Adipocyte (in vitro differentiated cells): Measurements from ENCODE around the gene VPS35L.

Experiments
- DNase-seq: peaks from one replicate; pipeline ENCODE4 v3.0.0-alpha.2; 2015; ENCODE audit warnings: low read depth
- H3K27me3 ChIP-seq: replicated peaks from 2 replicates; pipeline ENCODE4 v1.7.0; 2013; ENCODE audit warnings: mild to moderate bottlenecking, low read length, moderate library complexity; ENCODE audit not compliant: control insufficient read depth, insufficient read depth
- H3K36me3 ChIP-seq: 2 replicates; pipeline ENCODE4 v1.7.0; 2013; ENCODE audit warnings: low read length, mild to moderate bottlenecking, moderate library complexity; ENCODE audit not compliant: control insufficient read depth, insufficient read depth, severe bottlenecking
- H3K4me1 ChIP-seq: 2 replicates; pipeline ENCODE4 v1.7.0; 2013; ENCODE audit warnings: mild to moderate bottlenecking, low read length, moderate library complexity; ENCODE audit not compliant: control insufficient read depth, insufficient read depth
- H3K4me3 ChIP-seq: 2 replicates; pipeline ENCODE4 v1.7.0; 2013; ENCODE audit warnings: mild to moderate bottlenecking, low read length, moderate library complexity
- H3K9ac ChIP-seq: 2 replicates; pipeline ENCODE4 v1.7.0; 2013; ENCODE audit warnings: mild to moderate bottlenecking, low read length, moderate library complexity
- H3K9me3 ChIP-seq: 2 replicates; pipeline ENCODE4 v1.7.0; 2013; ENCODE audit warnings: mild to moderate bottlenecking, low read length, moderate library complexity; ENCODE audit not compliant: control insufficient read depth

Gene VPS35L

GRCh38 chr16:19696961-19697360, 141.5 kb downstream of the VPS35L start:
- H3K4me1 ChIP-seq = peaks cover 48% of the 10 kb centered on the region
- peak overlapping the region; percentile 57 for H3K9ac ChIP-seq
- no peaks in the 10 kb centered on the region for H3K9me3 ChIP-seq
- H3K4me3 ChIP-seq = no peak overlapping the region
- H3K36me3 ChIP-seq = no peaks in the 10 kb centered on the region
- no peak for DNase-seq
- H3K27me3 ChIP-seq = no peaks in the 10 kb centered on the region

DNA sequence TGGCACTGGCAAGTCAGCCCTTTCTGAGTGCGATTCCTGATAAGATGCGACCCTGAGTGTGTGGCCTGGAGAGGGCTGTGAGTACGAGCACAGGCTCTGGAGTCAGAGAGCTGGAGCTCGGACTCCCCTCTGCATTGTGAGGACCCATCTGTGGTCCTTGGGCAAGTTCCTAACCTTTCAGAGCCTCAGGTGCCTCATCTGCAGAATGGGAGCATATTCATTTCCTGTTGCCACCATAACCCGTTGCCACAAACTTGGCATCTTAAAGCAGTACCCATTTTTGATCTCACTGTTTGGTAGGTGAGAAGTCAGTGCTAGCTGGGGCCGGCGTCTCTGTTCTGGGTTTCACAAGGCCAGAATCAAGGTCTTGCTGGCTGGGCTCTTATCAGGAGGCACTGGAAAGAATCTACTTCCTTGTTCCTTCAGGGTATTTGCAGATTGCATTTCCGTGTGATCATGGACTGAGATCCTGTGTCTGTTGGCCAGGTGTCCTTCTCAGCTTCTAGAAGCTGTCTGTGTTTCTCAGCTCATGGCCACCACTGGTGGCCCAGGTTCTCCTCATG, 142.3 kb downstream of the VPS35L start:
- DNase-seq = no peak
- Histone ChIP-seq H3K9ac (peak overlapping the region; percentile 58), H3K4me1 (peaks cover 48% of the 10 kb centered on the region), H3K36me3 (peaks cover 6% of the 10 kb centered on the region), H3K4me3 (no peak overlapping the region), H3K9me3 (no peaks in the 10 kb centered on the region), H3K27me3 (no peaks in the 10 kb centered on the region)

- Histone ChIP-seq H3K36me3 (peaks cover 8% of the 10 kb centered on the region), H3K4me1 (peaks cover 55% of the 10 kb centered on the region), H3K4me3 (peak overlapping the region; percentile 8), H3K9ac (peak overlapping the region; percentile 58), H3K27me3 (no peaks in the 10 kb centered on the region), H3K9me3 (no peaks in the 10 kb centered on the region)
- peak; percentile 72 for DNase-seq
These were observed 143.3 kb downstream of the VPS35L start for GRCh38 chr16:19698480-19699465.

GRCh38 chr16:19699472-19699871, 144.0 kb downstream of the VPS35L start:
- H3K4me3 ChIP-seq = peak overlapping the region; percentile 8
- H3K36me3 ChIP-seq = peaks cover 10% of the 10 kb centered on the region
- DNase-seq = no peak

DNA sequence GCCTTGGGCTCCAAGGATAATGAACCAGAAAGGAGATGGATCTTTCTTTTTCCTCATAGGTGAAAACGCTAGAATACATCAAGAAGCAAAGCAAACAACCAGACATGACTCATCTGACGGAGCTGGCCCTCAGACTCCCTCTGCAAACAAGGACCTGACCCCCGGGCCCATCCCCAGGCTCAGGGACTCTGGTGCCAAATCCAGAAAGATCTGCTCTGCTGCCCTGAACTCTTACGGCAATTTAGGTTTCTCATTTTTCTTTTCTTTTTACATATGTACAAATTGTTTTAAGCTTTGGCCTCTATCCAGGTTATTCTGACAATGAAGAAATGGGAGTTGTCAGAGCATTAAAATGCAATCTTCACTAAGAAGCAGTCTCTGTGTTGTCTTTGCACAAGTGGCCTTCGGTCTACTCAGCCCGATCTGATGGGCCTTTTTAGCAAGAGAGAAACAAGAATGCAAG, 144.8 kb downstream of the VPS35L start:
- Histone ChIP-seq H3K9me3 (no peaks in the 10 kb centered on the region), H3K27me3 (no peaks in the 10 kb centered on the region), H3K9ac (peak overlapping the region; percentile 63), H3K4me3 (peak overlapping the region; percentile 34), H3K4me1 (peaks cover 71% of the 10 kb centered on the region), H3K36me3 (peaks cover 18% of the 10 kb centered on the region)
- peak; percentile 69 for DNase-seq

More at GRCh38 chr16:19699472-19699871, 144.0 kb downstream of the VPS35L start:
- Histone ChIP-seq H3K4me1 (peaks cover 62% of the 10 kb centered on the region), H3K27me3 (no peaks in the 10 kb centered on the region), H3K9me3 (no peaks in the 10 kb centered on the region), H3K9ac (peak overlapping the region; percentile 63)

- Histone ChIP-seq H3K27me3 (no peaks in the 10 kb centered on the region), H3K4me1 (peaks cover 69% of the 10 kb centered on the region), H3K36me3 (peaks cover 18% of the 10 kb centered on the region), H3K4me3 (peak overlapping the region; percentile 34), H3K9ac (peak overlapping the region; percentile 63), H3K9me3 (no peaks in the 10 kb centered on the region)
- DNase-seq = peak; percentile 76
These were observed 145.6 kb downstream of the VPS35L start for GRCh38 chr16:19701091-19701490.

GRCh38 chr16:19703172-19703889, 147.8 kb downstream of the VPS35L start:
- no peaks in the 10 kb centered on the region for H3K9me3 ChIP-seq
- H3K27me3 ChIP-seq = no peaks in the 10 kb centered on the region
- peaks cover 53% of the 10 kb centered on the region for H3K4me1 ChIP-seq
- peak overlapping the region; percentile 28 for H3K9ac ChIP-seq
- H3K4me3 ChIP-seq = no peak overlapping the region
- peaks cover 25% of the 10 kb centered on the region for H3K36me3 ChIP-seq
- DNase-seq = no peak

- peaks cover 41% of the 10 kb centered on the region for H3K4me1 ChIP-seq
- H3K4me3 ChIP-seq = peak overlapping the region; percentile 34
- no peaks in the 10 kb centered on the region for H3K27me3 ChIP-seq
- H3K9ac ChIP-seq = peak overlapping the region; percentile 37
- peak; percentile 75 for DNase-seq
- no peaks in the 10 kb centered on the region for H3K9me3 ChIP-seq
- H3K36me3 ChIP-seq = peaks cover 33% of the 10 kb centered on the region
These were observed 149.0 kb downstream of the VPS35L start for GRCh38 chr16:19704321-19705145.

GRCh38 chr16:19705146-19705501, 149.6 kb downstream of the VPS35L start:
- Histone ChIP-seq H3K36me3 (peaks cover 39% of the 10 kb centered on the region), H3K27me3 (no peaks in the 10 kb centered on the region), H3K4me1 (peaks cover 36% of the 10 kb centered on the region), H3K9ac (peak overlapping the region; percentile 37), H3K9me3 (no peaks in the 10 kb centered on the region), H3K4me3 (no peak overlapping the region)
- DNase-seq = no peak

GRCh38 chr16:19705843-19706242, 150.3 kb downstream of the VPS35L start:
- H3K27me3 ChIP-seq = no peaks in the 10 kb centered on the region

More at GRCh38 chr16:19705843-19706242, 150.3 kb downstream of the VPS35L start:
- Histone ChIP-seq H3K36me3 (peaks cover 43% of the 10 kb centered on the region), H3K4me3 (no peak overlapping the region), H3K4me1 (peaks cover 28% of the 10 kb centered on the region), H3K9ac (no peak overlapping the region), H3K9me3 (no peaks in the 10 kb centered on the region)
- no peak for DNase-seq
